HG03354 (cell line): ENCODE results near the gene EOGT.

Experiments
- ATAC-seq: cut with Tn5 transposase; IDR thresholded peaks from one replicate; pipeline ENCODE4 v1.9.1; 2021; ENCODE audit warnings: mild to moderate bottlenecking; ENCODE audit not compliant: unreplicated experiment, poor library complexity, severe bottlenecking

Gene EOGT

DNA sequence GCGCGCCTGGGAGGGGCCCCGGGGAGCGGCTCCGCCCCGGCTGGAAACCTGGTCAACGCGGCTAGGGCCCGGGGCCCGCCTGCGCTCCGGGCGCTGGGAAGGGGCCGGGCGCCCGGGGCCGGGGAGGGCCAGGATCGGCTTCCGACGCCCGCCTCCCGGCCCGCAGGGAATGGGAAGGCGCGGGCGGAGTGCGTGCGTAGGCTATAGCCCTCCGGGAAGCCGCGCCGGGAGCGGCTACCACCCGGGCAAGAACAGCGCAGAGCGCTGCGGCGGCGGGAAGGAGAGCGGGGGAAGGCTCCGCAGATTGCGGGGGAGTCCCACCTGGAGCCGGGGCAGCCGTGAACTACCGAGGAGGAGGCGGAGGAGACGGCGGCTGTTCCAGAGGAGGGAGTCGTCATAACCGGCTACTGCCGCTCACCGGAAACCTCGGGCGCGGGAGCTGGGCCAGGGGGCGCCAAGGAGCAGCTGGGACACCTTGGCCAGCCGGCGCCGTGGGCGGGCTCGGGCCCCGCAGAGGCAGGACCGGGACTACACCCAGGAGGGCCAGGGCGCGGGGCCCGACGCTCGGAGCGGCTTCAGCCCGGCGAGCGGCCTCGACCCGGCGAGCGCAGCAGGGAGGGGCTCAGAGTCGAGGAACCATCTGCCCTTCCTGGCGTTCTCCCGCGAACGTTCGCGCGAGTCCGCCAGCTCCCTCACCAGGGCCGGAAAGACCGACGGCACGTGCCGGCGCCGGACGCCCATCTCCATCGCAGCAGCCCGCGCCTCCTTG, at the start of gene EOGT:
EOGT (minus strand) TSS at position 432 of the 769 bp plus-strand sequence. CDS start 3,838 bp downstream, outside the sequence.
- peak; percentile 81 for ATAC-seq

GRCh38 chr3:69059688-69060087, 46.2 kb upstream of the EOGT start:
- ATAC-seq = no peak

DNA sequence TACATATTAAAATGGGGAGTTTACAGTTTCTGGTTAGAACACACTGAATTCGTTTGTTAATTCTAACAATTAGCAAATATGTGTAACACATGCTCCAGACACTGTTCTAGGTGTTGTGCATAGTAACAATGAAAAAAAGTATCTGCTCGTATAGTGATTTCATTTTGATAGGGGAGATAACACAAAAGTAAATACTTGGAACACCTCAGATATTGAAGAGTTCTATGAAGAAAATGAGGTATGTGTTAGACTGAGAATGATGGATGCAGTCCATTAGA, 45.4 kb upstream of the EOGT start:
- ATAC-seq = no peak

DNA sequence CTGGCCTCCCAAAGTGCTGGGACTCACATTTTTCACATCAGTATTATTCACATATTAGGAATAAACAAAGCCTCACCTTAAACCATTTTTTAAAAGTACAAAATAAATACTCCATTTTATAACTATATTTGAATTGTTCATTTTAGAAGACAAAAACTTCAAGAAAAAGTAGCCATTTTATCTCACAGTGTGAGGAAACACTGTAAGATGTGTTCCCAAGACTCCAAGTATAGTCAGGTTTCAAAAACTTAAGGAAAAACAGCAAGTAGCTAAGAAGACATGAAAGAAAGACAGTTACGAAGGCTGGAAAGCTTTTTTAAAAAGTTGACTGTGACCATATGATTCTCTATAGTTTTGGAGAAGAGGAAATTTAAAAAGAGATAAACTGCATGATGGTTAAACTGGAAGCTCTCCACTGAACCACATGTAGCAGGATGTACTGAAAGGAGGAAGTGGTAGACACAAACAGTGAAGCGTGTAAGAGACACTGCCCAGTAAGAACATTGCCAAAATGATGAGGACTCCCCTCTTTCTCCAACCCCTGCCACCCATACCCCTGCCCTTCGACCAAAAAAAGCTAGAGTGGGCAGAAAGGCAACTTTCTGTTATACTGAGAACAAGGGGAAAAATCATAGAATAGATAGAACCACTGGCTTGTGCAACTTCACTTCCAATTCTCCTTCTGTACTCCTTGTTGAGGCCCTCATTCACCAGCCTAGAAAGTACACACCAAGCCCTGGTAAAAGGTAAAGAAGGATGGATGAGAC, 44.9 kb upstream of the EOGT start:
- peak; percentile 99 for ATAC-seq

DNA sequence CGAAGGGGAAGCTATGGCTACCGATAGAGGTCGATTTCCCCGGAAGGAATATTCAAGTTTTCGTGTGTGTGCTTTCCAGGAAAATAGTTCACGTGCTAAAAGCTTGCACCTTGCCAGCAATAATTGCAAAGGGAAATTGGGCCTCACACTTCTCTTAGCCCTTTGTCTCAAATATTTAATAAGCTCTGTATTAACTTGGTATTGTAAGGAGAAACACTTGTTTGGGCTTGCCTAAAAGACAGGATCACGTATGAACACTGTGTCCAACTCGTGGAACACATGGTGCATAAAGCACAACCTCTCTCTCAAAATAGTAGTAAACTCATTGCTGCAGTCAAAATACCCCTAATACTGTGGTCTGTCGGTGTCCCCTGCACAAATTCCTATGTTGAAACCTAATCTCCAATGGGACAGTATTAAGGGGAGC, 39.0 kb upstream of the EOGT start:
- peak; percentile 7 for ATAC-seq

DNA sequence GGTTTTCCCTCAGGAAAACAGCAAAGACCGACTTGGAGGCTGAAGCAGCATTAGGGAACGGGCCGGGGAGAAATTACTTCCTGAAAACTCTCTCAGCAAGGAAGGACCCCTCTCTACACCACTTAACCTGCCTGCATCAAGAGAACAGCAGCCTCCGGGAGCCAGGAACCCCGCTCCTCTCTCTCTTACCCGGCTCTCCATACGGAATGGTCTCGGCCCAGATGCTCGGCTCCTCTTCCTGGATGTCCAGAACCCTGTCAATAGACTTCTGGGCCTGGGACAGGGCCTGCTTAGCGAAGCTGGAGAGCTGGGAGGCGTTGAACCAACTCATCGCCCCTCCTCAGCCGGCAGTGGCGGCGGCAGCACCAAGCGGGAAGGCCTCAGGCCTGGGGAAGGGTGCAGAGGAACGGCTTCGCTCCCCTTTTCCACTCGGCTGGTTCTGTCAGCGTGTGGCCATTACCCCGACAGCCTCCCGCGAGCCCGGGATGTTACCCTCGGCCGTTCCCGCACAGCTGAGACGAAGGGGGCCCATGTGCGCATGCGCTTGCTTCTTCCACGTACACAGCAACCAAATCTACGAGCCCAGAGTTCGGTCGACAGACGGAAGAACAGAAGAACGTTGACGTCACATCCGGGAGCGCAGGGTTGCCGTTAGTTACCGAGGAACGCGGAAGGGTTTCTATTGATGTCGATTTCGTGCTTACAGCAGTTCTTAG, 38.4 kb upstream of the EOGT start, which contains the start of gene TMF1:
TMF1 (minus strand) TSS at position 578 of the 716 bp plus-strand sequence; CDS start at position 331, 247 bp downstream.
- ATAC-seq = peak; percentile 98

GRCh38 chr3:69048990-69049389, 35.5 kb upstream of the EOGT start:
- no peak for ATAC-seq

DNA sequence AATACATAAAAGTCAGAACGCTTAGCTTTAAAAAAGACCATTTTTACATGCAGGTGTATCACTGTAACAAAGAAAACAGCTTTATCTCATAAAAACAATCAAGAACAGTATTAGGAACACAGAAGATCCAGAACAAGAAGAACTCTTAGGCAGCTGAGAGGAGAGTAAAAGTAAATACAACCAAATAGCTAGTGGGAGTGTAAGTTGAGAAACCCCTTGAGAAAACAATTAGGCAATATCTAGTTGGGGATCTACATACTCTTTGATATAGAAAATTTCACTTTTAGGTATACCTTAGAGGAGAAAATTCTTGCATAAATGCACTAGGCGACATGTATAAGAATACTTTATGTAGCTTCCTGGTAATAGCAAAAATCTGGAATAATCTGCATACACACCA, 31.1 kb upstream of the EOGT start:
- ATAC-seq = no peak

DNA sequence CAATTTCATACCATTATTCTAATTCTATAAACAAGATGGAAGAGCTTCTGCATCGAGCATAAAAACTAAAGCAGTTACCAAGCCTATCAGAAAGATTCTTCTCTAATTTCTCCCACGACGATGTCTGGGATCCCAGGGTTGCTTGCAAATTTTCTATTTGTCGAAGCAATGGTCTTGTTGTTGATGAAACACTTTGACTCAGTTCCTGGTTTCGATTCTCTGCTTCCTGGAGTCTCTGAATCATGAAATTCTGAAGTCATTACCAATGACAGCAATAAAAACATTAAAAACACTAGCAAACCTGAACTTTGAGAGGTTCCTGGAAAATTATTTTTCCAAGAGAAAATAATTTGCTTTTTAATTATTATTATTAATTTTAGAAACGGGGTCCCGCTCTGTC, 20.0 kb upstream of the EOGT start:
- ATAC-seq = no peak

GRCh38 chr3:69032737-69033136, 19.3 kb upstream of the EOGT start:
- no peak for ATAC-seq

GRCh38 chr3:69032142-69032541, 18.7 kb upstream of the EOGT start:
- no peak for ATAC-seq

DNA sequence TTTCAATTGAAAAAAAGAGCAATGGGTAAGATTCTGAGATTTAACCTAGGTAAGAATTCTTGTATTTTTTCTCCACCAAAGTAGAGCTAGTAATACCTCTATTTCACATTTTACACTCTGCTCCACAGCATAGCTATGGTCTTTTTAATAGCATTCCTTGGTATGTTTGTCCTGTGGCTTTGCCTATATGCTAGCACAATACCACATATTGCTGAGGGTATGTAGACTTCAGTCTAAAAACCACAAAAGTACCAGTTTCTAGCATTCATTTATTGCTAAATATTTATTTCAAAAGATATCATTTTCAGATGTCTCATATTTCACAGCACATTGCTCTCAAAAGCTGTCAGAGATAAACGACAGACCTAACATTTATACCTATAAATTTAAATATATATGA, 18.2 kb upstream of the EOGT start:
- ATAC-seq = no peak

DNA sequence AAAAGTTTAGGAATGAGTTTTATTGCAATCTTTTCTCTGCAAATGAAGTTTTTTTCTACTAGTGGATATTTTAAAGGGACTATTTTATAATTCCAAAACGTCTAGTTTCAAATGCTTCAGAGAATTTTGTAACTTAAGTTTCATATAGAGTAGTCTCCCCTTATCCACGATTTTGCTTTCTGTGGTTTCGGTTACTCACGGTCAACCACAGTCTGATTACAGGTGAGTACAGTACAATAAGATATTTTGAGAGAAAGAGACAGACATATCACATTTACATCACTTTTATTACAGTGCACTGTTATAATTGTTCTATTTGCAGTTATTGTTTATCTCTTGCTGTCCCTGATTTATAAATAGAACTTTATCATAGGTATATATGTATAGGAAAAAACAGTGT, 7.4 kb upstream of the EOGT start:
- ATAC-seq = no peak

- peak; percentile 44 for ATAC-seq
Measured at GRCh38 chr3:69020424-69020823, 6.9 kb upstream of the EOGT start.

GRCh38 chr3:69016901-69017300, 3.4 kb upstream of the EOGT start:
- ATAC-seq = no peak

DNA sequence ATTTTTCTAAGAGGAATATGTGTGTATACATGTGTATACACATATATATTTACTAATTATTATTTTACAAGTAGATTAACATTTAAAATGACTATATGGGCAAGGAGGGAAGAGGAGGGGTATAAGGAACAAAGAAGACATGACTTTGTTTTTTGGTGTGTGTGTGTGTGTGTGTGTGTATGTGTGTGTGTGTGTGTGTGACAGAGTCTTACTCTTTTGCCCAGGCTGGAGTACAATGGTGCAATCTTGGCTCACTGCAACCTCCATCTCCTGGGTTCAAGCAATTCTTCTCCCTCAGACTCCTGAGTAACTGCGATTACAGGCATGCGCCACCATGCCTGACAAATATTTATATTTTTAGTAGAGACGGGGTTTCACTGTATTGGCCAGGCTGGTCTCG, 2.6 kb upstream of the EOGT start:
- no peak for ATAC-seq

GRCh38 chr3:69014022-69014580, 617 bp upstream of the EOGT start:
- no peak for ATAC-seq

DNA sequence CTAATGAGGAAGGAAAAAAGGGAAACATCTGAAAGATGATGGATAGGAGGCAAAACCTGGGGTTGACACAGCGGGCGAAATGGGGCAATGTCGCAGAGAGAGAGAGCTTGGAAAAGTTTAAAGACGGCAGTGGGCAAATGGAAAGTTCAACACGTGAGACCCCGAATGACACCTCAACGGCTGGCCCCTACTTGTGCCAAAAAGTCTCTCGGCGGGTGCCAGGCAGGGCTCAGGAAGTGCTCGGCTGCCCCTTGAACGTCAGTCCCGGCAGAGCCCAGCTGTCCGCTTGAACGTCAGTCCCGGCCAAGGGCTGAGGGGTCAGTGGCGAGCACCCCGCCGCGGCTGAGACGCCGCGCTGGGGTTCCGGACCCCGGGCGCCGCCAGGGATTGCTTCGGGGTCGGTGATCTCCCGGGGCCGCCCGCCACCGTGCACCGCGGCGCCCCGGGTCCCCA, 658 bp downstream of the EOGT start:
- peak; percentile 61 for ATAC-seq

GRCh38 chr3:69012100-69012799, 1.2 kb downstream of the EOGT start:
- no peak for ATAC-seq
